Right ventricle myocardium inferior (tissue), 1 donor: ENCODE results near the gene BCORL1. TPM values are rescaled to one million over a fixed set of nuclear protein-coding genes. Genes with fewer than 3 reads are reported as not detected.

Experiments
- ATAC-seq: fragments of 200-7000 bp; cut with Tn5 transposase; one replicate; pipeline ENCODE4 v1.9.1; 2020; ENCODE audit warnings: mild to moderate bottlenecking, moderate library complexity
- DNase-seq: peaks from one replicate; pipeline ENCODE4 v3.0.0; 2021; ENCODE audit errors: missing footprints
- intact Hi-C: fragments of 100-400 bp; cut with DNase I; formaldehyde crosslinking; loops from one replicate; pipeline ENCODE4 v1.11.0; 2022
- total RNA-seq: library from RNA; stranded (reverse); fragmentation: NEBNext Ultra II Directional; extraction: Animal tissue kit (Norgen Biotek cat#: 25700); gene quantifications from one replicate; pipeline ENCODE4 v1.2.1, GENCODE V29; 2021
- donor health status: DM: no; HTN: yes; CAD: no; lungs with severe emphysema.

Gene BCORL1
- total RNA-seq, 1 donor from 2014 or later, result 11.3 TPM

- peak; percentile 49 for ATAC-seq
- intact Hi-C loops, result no loop called here
- peak; percentile 82 for DNase-seq
These were observed 21.0 kb upstream of the BCORL1 start for GRCh38 chrX:129961180-129962083.

GRCh38 chrX:129963729-129964128, 18.7 kb upstream of the BCORL1 start:
- no peak for ATAC-seq
- intact Hi-C loops, result no loop called here

GRCh38 chrX:129965166-129965565, 17.3 kb upstream of the BCORL1 start:
- DNase-seq (no peak), ATAC-seq (no peak)

More at GRCh38 chrX:129963729-129964128, 18.7 kb upstream of the BCORL1 start:
- DNase-seq, result no peak

GRCh38 chrX:129968968-129969367, 13.5 kb upstream of the BCORL1 start:
- DNase-seq (no peak), ATAC-seq (no peak)
- intact Hi-C loops, result no loop called here

More at GRCh38 chrX:129965166-129965565, 17.3 kb upstream of the BCORL1 start:
- intact Hi-C loops, result no loop called here

- no peak for ATAC-seq
- DNase-seq, result no peak
- intact Hi-C loops, result no loop called here
These were observed 6.0 kb upstream of the BCORL1 start for GRCh38 chrX:129976441-129976840.

GRCh38 chrX:129979207-129979920, 3.1 kb upstream of the BCORL1 start:
- no peak for DNase-seq
- no peak for ATAC-seq
- intact Hi-C loops, result no loop called here

GRCh38 chrX:129980001-129980401, 2.4 kb upstream of the BCORL1 start:
- ATAC-seq (no peak), DNase-seq (no peak)
- intact Hi-C loops, result loop anchor here (5.0 to 10.0 kb wide), 2 partner anchors 42 to 135 kb away; partner anchors contain the start of gene ZDHHC9

- ATAC-seq (peak; percentile 54), DNase-seq (peak; percentile 72)
- intact Hi-C loops, result loop anchor here (5.0 to 10.0 kb wide), 2 partner anchors 42 to 136 kb away; partner anchors contain the start of gene ZDHHC9
These were observed 1.8 kb upstream of the BCORL1 start for GRCh38 chrX:129980540-129981199.

GRCh38 chrX:129981200-129981553, 1.3 kb upstream of the BCORL1 start:
- DNase-seq, result no peak
- intact Hi-C loops, result loop anchor here (5.0 to 10.0 kb wide), 2 partner anchors 41 to 136 kb away; partner anchors contain the start of gene ZDHHC9
- no peak for ATAC-seq

GRCh38 chrX:129981752-129982299, 609 bp upstream of the BCORL1 start:
- DNase-seq (no peak), ATAC-seq (no peak)
- intact Hi-C loops, result loop anchor here (1.0 to 10.0 kb wide), 3 partner anchors 40 to 137 kb away; partner anchors contain the start of gene ZDHHC9

- intact Hi-C loops, result loop anchor here (5.0 to 10.0 kb wide), 2 partner anchors 39 to 139 kb away; partner anchors contain the start of gene ZDHHC9
- DNase-seq, result no peak
- no peak for ATAC-seq
These were observed 1.2 kb downstream of the BCORL1 start for GRCh38 chrX:129983575-129984110.

- ATAC-seq, result no peak
- DNase-seq, result peak; percentile 70
- intact Hi-C loops, result loop anchor here (5.0 to 10.0 kb wide), 2 partner anchors 38 to 140 kb away; partner anchors contain the start of gene ZDHHC9
These were observed 1.9 kb downstream of the BCORL1 start for GRCh38 chrX:129984111-129984958.

- intact Hi-C loops, result loop anchor here (10.0 kb wide), 1 partner anchor 143 kb away; the partner anchor contains the start of gene ZDHHC9
- no peak for ATAC-seq
- DNase-seq, result no peak
These were observed 5.4 kb downstream of the BCORL1 start for GRCh38 chrX:129987871-129988270.

- ATAC-seq, result no peak
- DNase-seq, result no peak
- intact Hi-C loops, result no loop called here
These were observed 9.7 kb downstream of the BCORL1 start for GRCh38 chrX:129992181-129992580.

GRCh38 chrX:129996120-129996519, 13.7 kb downstream of the BCORL1 start:
- ATAC-seq (peak; percentile 64), DNase-seq (no peak)
- intact Hi-C loops, result no loop called here

GRCh38 chrX:129997086-129997485, 14.7 kb downstream of the BCORL1 start:
- intact Hi-C loops, result no loop called here
- ATAC-seq (no peak), DNase-seq (no peak)

- intact Hi-C loops, result no loop called here
These were observed 15.6 kb downstream of the BCORL1 start for GRCh38 chrX:129998021-129998420.

More at GRCh38 chrX:129998021-129998420, 15.6 kb downstream of the BCORL1 start:
- DNase-seq, result no peak
- no peak for ATAC-seq
